ENCODE results near the gene CXCL9.

GRCh38 chr4:76013540-76013939 is 6.2 kb upstream of the CXCL9 start:
- TF ChIP-seq, protein P1, sequence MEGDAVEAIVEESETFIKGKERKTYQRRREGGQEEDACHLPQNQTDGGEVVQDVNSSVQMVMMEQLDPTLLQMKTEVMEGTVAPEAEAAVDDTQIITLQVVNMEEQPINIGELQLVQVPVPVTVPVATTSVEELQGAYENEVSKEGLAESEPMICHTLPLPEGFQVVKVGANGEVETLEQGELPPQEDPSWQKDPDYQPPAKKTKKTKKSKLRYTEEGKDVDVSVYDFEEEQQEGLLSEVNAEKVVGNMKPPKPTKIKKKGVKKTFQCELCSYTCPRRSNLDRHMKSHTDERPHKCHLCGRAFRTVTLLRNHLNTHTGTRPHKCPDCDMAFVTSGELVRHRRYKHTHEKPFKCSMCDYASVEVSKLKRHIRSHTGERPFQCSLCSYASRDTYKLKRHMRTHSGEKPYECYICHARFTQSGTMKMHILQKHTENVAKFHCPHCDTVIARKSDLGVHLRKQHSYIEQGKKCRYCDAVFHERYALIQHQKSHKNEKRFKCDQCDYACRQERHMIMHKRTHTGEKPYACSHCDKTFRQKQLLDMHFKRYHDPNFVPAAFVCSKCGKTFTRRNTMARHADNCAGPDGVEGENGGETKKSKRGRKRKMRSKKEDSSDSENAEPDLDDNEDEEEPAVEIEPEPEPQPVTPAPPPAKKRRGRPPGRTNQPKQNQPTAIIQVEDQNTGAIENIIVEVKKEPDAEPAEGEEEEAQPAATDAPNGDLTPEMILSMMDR (IDR thresholded peaks at IDR 0.05) = no peak
- TF ChIP-seq EZH2 (IDR thresholded peaks at IDR 0.05; ENCODE audit: borderline replicate concordance, insufficient read depth, low read depth, low read length, poor library complexity, severe bottlenecking) = no peak

Data from B cell (primary cell).